M059J (cell line): ENCODE data around the gene FAM131A. TPM values are rescaled to one million over a fixed set of nuclear protein-coding genes. Genes with fewer than 3 reads are reported as not detected.

Source experiments
- DNase-seq: peaks from one replicate; pipeline ENCODE4 v3.0.0-alpha.2; 2012; ENCODE audit warnings: low read depth
- total RNA-seq: library from RNA; depleted of rRNA; stranded (reverse); fragments of >200 nt; shearing (Covaris generic); gene quantifications from 2 replicates; pipeline ENCODE4 v1.2.3, GENCODE V29; 2014

Gene FAM131A
- total RNA-seq, 1 experiment from 2014 or later: 24.6 TPM

- no peak for DNase-seq
Observed at GRCh38 chr3:184316792-184317191, 20.6 kb upstream of the FAM131A start.

GRCh38 chr3:184317201-184317600 lies 20.2 kb upstream of the FAM131A start:
- no peak for DNase-seq

DNA sequence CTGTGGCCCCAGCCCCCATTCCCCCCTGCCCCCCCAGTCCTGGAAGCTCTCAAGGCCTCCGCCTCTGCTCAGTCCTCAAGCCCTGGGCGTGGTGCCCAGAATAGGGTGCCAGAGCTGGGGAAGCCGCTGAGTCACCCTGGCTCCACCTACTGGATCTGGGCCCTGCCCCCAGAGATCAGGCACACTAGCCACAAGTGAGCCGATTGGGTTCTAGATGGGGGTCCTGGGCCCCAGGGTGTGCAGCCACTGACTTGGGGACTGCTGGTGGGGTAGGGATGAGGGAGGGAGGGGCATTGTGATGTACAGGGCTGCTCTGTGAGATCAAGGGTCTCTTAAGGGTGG lies 17.3 kb upstream of the FAM131A start:
- peak; percentile 99 for DNase-seq

GRCh38 chr3:184321666-184322065 lies 15.7 kb upstream of the FAM131A start:
- DNase-seq: no peak

DNA sequence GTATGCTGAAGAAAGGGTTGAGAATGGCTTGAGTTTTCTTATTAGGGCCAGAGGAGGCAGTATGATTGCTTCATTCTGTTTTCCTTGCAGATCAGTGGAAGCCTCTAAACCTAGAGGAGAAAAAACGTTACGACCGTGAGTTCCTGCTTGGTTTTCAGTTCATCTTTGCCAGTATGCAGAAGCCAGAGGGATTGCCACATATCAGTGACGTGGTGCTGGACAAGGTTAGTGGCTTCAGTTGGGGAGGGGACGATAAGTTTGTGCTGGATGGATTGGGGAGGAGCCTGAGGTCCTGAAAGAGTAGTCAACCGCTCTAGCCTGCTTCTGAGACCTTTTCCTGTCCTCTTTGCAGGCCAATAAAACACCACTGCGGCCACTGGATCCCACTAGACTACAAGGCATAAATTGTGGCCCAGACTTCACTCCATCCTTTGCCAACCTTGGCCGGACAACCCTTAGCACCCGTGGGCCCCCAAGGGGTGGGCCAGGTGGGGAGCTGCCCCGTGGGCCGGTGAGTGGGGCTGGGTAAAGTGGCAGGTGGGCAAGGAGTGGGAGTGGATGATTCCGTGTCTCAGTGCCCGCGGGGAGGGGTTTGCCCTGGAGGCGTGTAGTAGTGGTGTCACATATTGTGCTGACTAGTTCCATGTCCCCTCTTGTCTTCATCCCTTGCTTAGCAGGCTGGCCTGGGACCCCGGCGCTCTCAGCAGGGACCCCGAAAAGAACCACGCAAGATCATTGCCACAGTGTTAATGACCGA lies 14.5 kb upstream of the FAM131A start:
- no peak for DNase-seq

DNA sequence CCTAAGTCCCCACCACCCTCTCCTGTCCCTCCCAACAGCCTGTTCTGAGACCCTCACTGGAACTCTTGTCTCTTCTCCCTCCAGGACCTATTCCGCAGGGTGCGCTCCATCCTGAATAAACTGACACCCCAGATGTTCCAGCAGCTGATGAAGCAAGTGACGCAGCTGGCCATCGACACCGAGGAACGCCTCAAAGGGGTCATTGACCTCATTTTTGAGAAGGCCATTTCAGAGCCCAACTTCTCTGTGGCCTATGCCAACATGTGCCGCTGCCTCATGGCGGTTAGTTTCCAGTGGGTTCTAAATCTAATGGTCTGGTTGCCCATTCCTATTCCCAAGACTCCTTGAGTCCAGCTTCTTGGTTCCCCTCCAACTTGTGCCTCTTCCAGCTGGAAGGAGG lies 13.7 kb upstream of the FAM131A start:
- no peak for DNase-seq

- no peak for DNase-seq
Observed at GRCh38 chr3:184325269-184325668, 12.1 kb upstream of the FAM131A start.

DNA sequence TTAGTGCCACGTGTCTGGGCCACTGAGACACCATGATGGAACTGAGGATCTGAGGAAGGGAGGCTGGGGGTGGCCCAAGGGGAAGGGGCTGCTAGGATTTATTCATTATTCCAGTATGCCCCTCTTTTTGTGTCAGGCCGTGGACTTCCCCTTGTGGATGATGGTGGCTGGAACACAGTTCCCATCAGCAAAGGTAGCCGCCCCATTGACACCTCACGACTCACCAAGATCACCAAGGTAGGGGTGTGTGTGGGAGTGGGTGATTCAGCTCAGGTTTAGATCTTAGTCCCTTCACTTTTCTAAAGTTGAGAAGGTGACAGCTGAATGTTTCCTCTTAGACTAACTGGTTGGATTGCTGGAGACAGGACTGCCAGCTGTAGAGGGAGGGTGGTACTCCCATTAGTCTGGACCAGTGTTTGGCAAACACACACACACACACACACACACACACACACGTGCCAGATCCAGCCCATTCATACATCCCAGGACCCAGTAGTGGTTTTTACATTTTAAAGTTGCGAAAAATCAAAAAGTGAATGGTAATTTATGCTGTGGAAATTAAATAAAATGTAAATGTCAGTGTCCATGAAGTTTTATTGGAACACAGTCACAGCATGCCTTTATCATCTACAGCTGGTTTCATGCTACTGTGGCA lies 11.6 kb upstream of the FAM131A start:
- no peak for DNase-seq

- no peak for DNase-seq
Observed at GRCh38 chr3:184327171-184327570, 10.2 kb upstream of the FAM131A start.

DNA sequence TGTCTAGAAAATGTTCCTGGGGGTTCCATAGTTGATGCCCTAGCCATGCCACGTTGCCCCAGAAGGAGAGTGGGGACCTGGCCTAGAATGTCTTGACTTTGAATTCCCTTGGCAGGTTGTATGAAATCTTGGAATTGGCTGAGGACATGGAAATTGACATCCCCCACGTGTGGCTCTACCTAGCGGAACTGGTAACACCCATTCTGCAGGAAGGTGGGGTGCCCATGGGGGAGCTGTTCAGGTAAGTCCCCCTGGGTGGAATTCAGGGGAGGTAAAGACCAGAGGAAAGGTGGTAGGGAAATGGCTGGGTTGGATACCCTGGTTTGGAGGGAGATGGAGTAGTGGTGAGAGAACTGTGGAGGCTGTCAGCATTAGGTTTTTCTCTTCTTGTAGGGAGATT lies 8.9 kb upstream of the FAM131A start:
- no peak for DNase-seq

DNA sequence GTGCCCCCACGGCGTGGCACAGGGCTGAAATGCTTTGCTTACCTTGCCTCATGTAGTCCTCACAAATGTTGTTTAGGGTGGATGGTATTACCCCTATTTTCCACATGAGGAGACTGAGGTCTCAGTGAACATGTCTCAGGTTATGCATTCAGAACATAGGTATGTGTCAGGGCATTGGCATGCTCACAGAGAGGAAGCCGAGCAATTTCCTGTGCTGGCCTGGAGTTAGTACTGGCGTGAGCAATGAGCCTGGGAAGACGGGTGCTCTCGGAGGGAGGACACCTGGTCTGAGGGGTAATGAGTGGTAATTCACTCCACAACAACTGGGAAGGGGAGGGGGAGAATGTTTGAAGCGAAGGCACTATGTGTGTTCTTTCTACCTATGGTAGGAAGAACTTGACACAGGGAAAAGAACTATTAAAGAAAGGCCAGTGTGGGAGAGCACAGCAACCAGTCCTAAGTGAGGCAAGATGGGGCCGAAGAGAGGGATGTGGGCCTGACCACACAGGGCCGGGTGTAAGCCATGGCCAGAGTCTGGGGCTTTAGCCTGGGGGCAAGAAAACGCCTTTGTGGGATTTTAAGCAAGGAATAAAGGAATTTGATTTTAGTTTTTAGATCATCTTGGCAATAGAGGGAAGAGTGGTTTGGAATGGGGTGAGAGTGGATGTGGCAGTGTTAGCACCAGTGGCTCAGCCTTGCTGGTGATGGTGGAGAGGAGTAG lies 4.9 kb upstream of the FAM131A start:
- DNase-seq: peak; percentile 97

- no peak for DNase-seq
Observed at GRCh38 chr3:184333190-184333589, 4.2 kb upstream of the FAM131A start.

DNA sequence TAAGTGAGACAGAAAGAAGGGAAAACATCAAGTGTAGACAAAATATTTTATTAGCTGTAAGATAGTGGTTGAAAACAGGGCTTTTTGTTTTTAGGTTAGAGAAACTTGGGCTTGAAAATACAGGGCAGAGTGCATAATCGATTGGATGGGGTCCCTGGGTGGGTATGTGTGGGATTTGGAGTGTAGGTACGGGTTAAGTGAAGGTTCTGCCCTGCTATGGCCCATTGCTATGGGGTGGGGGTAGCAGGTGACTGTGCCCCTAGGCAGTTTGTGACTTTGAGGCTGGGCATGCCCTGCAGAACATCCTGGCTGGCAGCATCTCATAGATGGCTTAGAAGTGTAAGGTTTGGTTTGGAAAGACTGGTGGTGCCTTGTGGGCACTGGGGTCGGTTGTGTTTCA lies 3.7 kb upstream of the FAM131A start:
- DNase-seq: no peak

DNA sequence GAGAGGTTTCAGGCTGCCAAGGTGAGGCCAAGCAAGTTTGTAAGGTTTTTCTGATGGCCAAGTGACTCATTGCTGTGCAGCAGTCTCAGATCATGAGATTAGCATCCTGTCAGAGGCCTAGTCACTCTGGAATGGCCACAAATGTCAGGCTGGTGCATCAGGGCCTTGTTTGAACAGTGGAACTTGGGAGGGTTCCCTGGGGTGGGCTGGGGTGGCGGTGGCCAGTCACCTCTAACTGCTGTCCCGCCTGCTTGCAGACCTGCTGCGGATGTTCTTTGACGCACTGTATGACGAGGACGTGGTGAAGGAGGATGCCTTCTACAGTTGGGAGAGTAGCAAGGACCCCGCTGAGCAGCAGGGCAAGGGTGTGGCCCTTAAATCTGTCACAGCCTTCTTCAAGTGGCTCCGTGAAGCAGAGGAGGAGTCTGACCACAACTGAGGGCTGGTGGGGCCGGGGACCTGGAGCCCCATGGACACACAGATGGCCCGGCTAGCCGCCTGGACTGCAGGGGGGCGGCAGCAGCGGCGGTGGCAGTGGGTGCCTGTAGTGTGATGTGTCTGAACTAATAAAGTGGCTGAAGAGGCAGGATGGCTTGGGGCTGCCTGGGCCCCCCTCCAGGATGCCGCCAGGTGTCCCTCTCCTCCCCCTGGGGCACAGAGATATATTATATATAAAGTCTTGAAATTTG lies 2.8 kb upstream of the FAM131A start:
- DNase-seq: peak; percentile 95

DNA sequence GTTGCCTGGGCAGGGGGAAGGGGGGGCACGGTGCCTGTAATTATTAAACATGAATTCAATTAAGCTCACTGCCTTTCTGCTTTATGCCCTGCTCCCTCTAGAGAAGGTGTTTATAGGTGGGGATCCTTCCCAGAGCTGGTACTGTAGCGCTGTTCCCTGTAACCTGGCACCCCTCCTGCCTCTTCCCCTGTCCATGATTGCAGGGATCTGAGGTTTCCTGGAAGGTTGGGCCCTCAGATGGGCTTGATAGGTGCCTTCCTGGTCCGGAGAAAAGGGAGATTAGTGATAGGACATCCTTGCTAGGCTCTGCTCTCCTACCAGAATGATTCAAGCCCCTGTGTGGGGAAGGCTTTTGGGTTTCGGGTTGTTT lies 2.1 kb upstream of the FAM131A start:
- DNase-seq: peak; percentile 56

GRCh38 chr3:184335661-184336546 lies 1.5 kb upstream of the FAM131A start:
- DNase-seq: peak; percentile 73

DNA sequence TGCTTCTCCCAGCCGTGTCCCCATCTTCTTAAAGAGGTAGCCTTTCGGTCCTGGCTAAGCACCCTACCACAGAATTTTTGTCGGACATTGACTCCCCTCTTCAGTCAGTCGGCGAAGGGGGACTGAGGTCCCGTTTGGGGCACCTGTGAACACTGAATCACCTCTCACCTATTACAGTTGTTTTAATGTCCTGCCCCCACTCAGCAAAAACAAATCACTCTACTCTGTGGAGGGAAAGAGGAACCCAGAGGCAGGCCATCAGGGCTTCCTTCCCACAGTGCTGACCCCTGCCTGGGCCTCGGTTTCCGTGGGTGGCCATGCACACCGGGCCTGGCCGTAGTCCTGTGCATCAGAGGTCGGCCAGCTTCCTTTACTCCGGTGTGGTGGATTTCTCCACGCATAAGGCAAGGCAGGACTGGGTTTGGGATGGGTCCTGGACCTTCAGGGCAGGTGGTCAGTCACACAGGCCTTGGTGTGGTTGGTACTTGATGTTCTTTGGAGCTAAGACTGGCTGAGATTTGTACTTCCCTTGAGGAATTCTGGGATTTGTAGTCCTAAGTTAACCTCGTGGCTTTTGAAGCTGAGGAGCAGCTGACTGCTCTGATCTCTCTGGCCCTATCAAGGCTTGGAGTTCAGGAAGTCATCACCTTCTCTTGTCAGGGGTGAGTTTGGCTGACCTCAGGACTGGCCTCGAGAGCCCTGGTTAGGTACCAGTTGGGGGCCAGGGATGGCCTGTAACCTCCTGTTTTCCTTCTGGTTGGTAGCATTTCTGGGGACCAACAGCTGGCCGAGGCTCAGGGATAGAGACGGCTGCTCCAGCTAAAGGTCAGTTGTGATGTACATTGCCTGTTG lies 627 bp upstream of the FAM131A start:
- peak; percentile 55 for DNase-seq

DNA sequence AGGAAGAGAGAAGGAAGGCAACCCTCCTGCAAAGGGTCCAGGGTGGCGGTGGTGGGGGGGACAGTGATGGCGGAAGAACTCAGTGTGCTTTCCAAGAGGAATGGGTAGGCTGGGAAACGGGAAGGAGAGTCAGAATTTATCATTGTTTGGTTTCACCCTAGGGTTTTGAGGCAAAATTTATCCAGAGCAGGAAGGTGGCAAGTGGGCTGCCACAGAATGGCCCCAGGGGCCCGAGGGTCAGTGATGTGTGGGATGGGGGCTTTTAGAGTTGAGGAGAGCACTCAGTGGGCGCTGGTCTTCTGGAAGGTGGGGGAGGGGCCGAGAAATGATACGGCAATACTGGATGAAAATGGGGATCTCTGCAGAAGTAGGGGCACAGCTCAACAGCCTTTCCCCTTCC lies 581 bp downstream of the FAM131A start:
- no peak for DNase-seq

DNA sequence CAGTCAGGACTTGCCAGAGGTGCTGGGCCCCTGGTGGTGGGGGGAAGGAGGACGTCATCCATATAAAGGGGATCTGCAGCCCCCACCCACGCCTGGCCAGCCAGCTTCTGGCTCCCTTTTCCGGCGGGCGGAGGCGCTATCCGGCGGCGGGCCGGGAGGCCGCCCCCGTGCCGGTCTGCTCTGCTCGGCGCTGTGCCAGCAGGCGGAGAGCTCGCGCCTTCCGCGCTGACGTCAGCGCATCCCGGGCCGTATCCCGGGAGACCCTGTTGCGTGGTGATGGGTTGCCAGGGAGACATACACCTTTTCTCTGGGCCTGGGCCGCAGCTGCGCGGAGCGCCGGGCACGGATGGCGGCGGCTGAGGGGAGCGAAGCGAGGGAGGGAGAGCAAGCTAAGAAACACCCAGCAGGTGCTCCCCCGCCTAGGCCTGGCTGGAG lies 1.1 kb downstream of the FAM131A start:
- DNase-seq: no peak

DNA sequence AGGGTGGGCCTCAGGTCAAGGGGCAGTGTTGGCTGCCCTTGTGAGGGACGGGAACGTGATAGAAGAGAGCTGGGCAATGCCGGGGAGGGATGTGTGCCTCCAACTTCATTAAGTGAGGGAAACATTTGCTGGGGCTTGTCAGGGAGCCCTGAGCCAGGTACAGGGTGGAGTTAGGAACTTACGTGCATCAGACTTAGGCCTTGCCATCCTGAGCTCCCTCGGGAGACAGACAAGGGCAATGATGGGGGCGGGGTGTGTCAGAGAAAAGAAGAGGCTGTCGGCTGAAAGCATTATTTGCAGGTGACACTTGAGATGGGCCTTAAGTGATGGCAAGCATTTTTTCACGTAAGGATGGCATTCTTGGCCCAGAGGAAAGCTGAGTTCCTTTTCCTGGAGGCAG lies 1.6 kb downstream of the FAM131A start:
- no peak for DNase-seq
